ENCODE measurements around the gene NUP214. TPM values are rescaled to one million over a fixed set of nuclear protein-coding genes. Genes with fewer than 3 reads are reported as not detected.

NUP214 gene
- total RNA-seq, 4 donors from 2014 or later: 13.2 to 75.8 (median 49.0) TPM

GRCh38 chr9:131220485-131220884 is 95.1 kb downstream of the NUP214 start:
- no peak overlapping the region for H3K27ac ChIP-seq
- no peaks in the 10 kb centered on the region for H3K27me3 ChIP-seq
- H3K9me3 ChIP-seq: no peaks in the 10 kb centered on the region
- intact Hi-C loops (cut with DNase I; ENCODE audit: low total_unique reads): no loop called here
- no peaks in the 10 kb centered on the region for H3K36me3 ChIP-seq
- no peak for DNase-seq
- no peak for TF ChIP-seq POLR2A (IDR thresholded peaks at IDR 0.05)
- no peak for TF ChIP-seq CTCF (IDR thresholded peaks at IDR 0.05)
- H3K4me1 ChIP-seq: no peaks in the 10 kb centered on the region
- no peak overlapping the region for H3K4me3 ChIP-seq

- intact Hi-C loops (cut with DNase I; ENCODE audit: low total_unique reads): no loop called here
- Histone ChIP-seq H3K4me1 (no peaks in the 10 kb centered on the region), H3K27me3 (no peaks in the 10 kb centered on the region), H3K36me3 (no peaks in the 10 kb centered on the region), H3K9me3 (no peaks in the 10 kb centered on the region), H3K4me3 (no peak overlapping the region), H3K27ac (no peak overlapping the region)
- TF ChIP-seq CTCF (IDR thresholded peaks at IDR 0.05) (no peak), POLR2A (IDR thresholded peaks at IDR 0.05) (no peak)
- DNase-seq: no peak
Observed at GRCh38 chr9:131222460-131222859, 97.1 kb downstream of the NUP214 start.

- Histone ChIP-seq H3K9me3 (no peaks in the 10 kb centered on the region), H3K4me1 (no peaks in the 10 kb centered on the region), H3K4me3 (no peak overlapping the region), H3K27ac (no peak overlapping the region), H3K36me3 (no peaks in the 10 kb centered on the region), H3K27me3 (no peaks in the 10 kb centered on the region)
- intact Hi-C loops (cut with DNase I; ENCODE audit: low total_unique reads): no loop called here
- TF ChIP-seq CTCF (IDR thresholded peaks at IDR 0.05) (no peak), POLR2A (IDR thresholded peaks at IDR 0.05) (no peak)
- DNase-seq: no peak
Observed at GRCh38 chr9:131226226-131226625, 100.8 kb downstream of the NUP214 start.

- no peak overlapping the region for H3K4me3 ChIP-seq
- TF ChIP-seq CTCF (IDR thresholded peaks at IDR 0.05) (no peak), POLR2A (IDR thresholded peaks at IDR 0.05) (no peak)
Observed at GRCh38 chr9:131227112-131227958, 101.9 kb downstream of the NUP214 start.

GRCh38 chr9:131227959-131228460 is 102.6 kb downstream of the NUP214 start:
- no peak overlapping the region for H3K4me3 ChIP-seq

More at GRCh38 chr9:131227112-131227958, 101.9 kb downstream of the NUP214 start:
- Histone ChIP-seq H3K27me3 (no peaks in the 10 kb centered on the region), H3K27ac (no peak overlapping the region), H3K36me3 (no peaks in the 10 kb centered on the region), H3K4me1 (no peaks in the 10 kb centered on the region), H3K9me3 (no peaks in the 10 kb centered on the region)
- intact Hi-C loops (cut with DNase I; ENCODE audit: low total_unique reads): no loop called here
- peak in 1 of 2 donors; percentile 3 for DNase-seq

More at GRCh38 chr9:131227959-131228460, 102.6 kb downstream of the NUP214 start:
- intact Hi-C loops (cut with DNase I; ENCODE audit: low total_unique reads): no loop called here
- Histone ChIP-seq H3K27me3 (no peaks in the 10 kb centered on the region), H3K9me3 (no peaks in the 10 kb centered on the region), H3K4me1 (no peaks in the 10 kb centered on the region), H3K27ac (no peak overlapping the region), H3K36me3 (no peaks in the 10 kb centered on the region)
- TF ChIP-seq CTCF (IDR thresholded peaks at IDR 0.05): no peak
- TF ChIP-seq POLR2A (IDR thresholded peaks at IDR 0.05): no peak
- peak in 1 of 2 donors; percentile 10 for DNase-seq

Data from uterus (tissue), 4 donors.